GM23338 (cell line): ENCODE measurements around the gene RAMP3. TPM values are rescaled to one million over a fixed set of nuclear protein-coding genes. Genes with fewer than 3 reads are reported as not detected.

Experiments
- ATAC-seq: fragments of 200-7000 bp; cut with Tn5 transposase; 3 replicates; pipeline ENCODE4 v1.9.1; 2020
- DNase-seq: peaks from one replicate; pipeline ENCODE4 v3.0.0-alpha.2; 2015; ENCODE audit warnings: low spot score
- H2AFZ ChIP-seq: fragments of 200-600 bp; sonication (generic); 2 replicates; pipeline ENCODE4 v1.8.0; 2016; ENCODE audit warnings: antibody characterized with exemption, mild to moderate bottlenecking, moderate library complexity
- H3F3A ChIP-seq: fragments of 200-600 bp; sonication (generic); replicated peaks from 2 replicates; pipeline ENCODE4 v1.8.0; 2017; ENCODE audit warnings: antibody characterized with exemption, mixed run types, low read depth
- H3K27ac ChIP-seq: fragments of 200-600 bp; sonication (generic); 2 replicates; pipeline ENCODE4 v1.6.1; 2016; ENCODE audit warnings: low read depth
- H3K27me3 ChIP-seq: fragments of 200-600 bp; sonication (generic); 2 replicates; pipeline ENCODE4 v1.8.0; 2016; ENCODE audit warnings: mild to moderate bottlenecking, mixed run types, moderate library complexity; ENCODE audit not compliant: insufficient read depth
- H3K36me3 ChIP-seq: fragments of 200-600 bp; sonication (generic); 2 replicates; pipeline ENCODE4 v1.8.0; 2016; ENCODE audit warnings: mild to moderate bottlenecking; ENCODE audit not compliant: insufficient read depth
- H3K4me1 ChIP-seq: fragments of 200-600 bp; sonication (generic); 2 replicates; pipeline ENCODE4 v1.8.0; 2016; ENCODE audit warnings: mild to moderate bottlenecking, moderate library complexity; ENCODE audit not compliant: insufficient read depth
- H3K4me2 ChIP-seq: fragments of 200-600 bp; sonication (generic); 2 replicates; pipeline ENCODE4 v1.7.1; 2017; ENCODE audit warnings: mixed run types
- H3K4me3 ChIP-seq: fragments of 200-600 bp; sonication (generic); 2 replicates; pipeline ENCODE4 v1.6.1; 2016; ENCODE audit warnings: mixed run types
- H3K79me2 ChIP-seq: fragments of 200-600 bp; sonication (generic); replicated peaks from 2 replicates; pipeline ENCODE4 v1.8.0; 2017; ENCODE audit warnings: mild to moderate bottlenecking; ENCODE audit not compliant: insufficient read depth
- H3K9me2 ChIP-seq: fragments of 200-600 bp; sonication (generic); 2 replicates; pipeline ENCODE4 v1.8.0; 2017; ENCODE audit not compliant: insufficient read depth
- H4K20me1 ChIP-seq: fragments of 200-600 bp; sonication (generic); replicated peaks from 2 replicates; pipeline ENCODE4 v1.8.0; 2017; ENCODE audit warnings: mild to moderate bottlenecking; ENCODE audit not compliant: insufficient read depth
- H3K27ac Mint-ChIP-seq: 2 replicates; pipeline ENCODE4 v1.8.0; 2020; ENCODE audit warnings: inconsistent platforms, mild to moderate bottlenecking, moderate library complexity, mixed read lengths
- H3K27me3 Mint-ChIP-seq: 3 replicates; pipeline ENCODE4 v1.8.0; 2022; ENCODE audit warnings: low read depth, mild to moderate bottlenecking, moderate library complexity, mixed read lengths, inconsistent platforms; ENCODE audit not compliant: insufficient read depth, poor library complexity
- H3K36me3 Mint-ChIP-seq: 3 replicates; pipeline ENCODE4 v1.8.0; 2021; ENCODE audit warnings: low read depth, mild to moderate bottlenecking, inconsistent platforms, moderate library complexity, mixed read lengths
- H3K4me1 Mint-ChIP-seq: 3 replicates; pipeline ENCODE4 v1.8.0; 2020; ENCODE audit warnings: mild to moderate bottlenecking, inconsistent platforms, mixed read lengths
- H3K4me3 Mint-ChIP-seq: 3 replicates; pipeline ENCODE4 v1.8.0; 2021; ENCODE audit warnings: moderate library complexity, mild to moderate bottlenecking, inconsistent platforms, mixed read lengths
- H3K9me3 Mint-ChIP-seq: 3 replicates; pipeline ENCODE4 v1.8.0; 2020; ENCODE audit warnings: moderate library complexity, mild to moderate bottlenecking, inconsistent platforms, mixed read lengths
- CREB1 ChIP-seq: fragments of 250-450 bp; sonication (Bioruptor Pico); IDR thresholded peaks from 2 replicates; pipeline ENCODE4 v1.5.0; 2020; ENCODE audit warnings: low read depth, mild to moderate bottlenecking, moderate library complexity
- EZH2 ChIP-seq: fragments of 200-600 bp; sonication (generic); IDR thresholded peaks from one replicate; pipeline ENCODE4 v1.8.0; 2017; ENCODE audit warnings: antibody characterized with exemption, mild to moderate bottlenecking, low read depth; ENCODE audit not compliant: unreplicated experiment
- EZH2phosphoT487 ChIP-seq: fragments of 200-600 bp; sonication (generic); IDR thresholded peaks from one replicate; pipeline ENCODE4 v1.8.1; 2018; ENCODE audit warnings: antibody characterized with exemption; ENCODE audit not compliant: unreplicated experiment
- JUNB ChIP-seq: IDR thresholded peaks from one replicate; pipeline ENCODE4 v1.6.1; 2016; ENCODE audit warnings: antibody characterized with exemption; ENCODE audit not compliant: unreplicated experiment
- STAT1 ChIP-seq: IDR thresholded peaks from one replicate; pipeline ENCODE4 v1.6.1; 2016; ENCODE audit warnings: antibody characterized with exemption; ENCODE audit not compliant: unreplicated experiment
- ZNF114 ChIP-seq: fragments of 250-450 bp; sonication (Bioruptor Pico); IDR thresholded peaks from 2 replicates; pipeline ENCODE4 v1.5.0; 2020; ENCODE audit warnings: mild to moderate bottlenecking, moderate library complexity
- ZNF331 ChIP-seq: fragments of 250-450 bp; sonication (Bioruptor Pico); IDR thresholded peaks from 2 replicates; pipeline ENCODE4 v1.5.0; 2020; ENCODE audit warnings: low read depth, mild to moderate bottlenecking, moderate library complexity
- polyA plus RNA-seq: library from polyadenylated mRNA; unstranded; fragments of >200 nt; fragmentation: Nextera tagmentation; extraction: Ambion mirVana; gene quantifications from 2 replicates; pipeline ENCODE4 v1.2.1, GENCODE V29; 2016
- total RNA-seq: library from RNA; depleted of rRNA; stranded (reverse); fragments of >200 nt; shearing (Covaris generic); gene quantifications from 2 replicates; pipeline ENCODE4 v1.2.3, GENCODE V29; 2014
- TF ChIP-seq, protein P1 (sequence below): IDR thresholded peaks from 2 replicates; pipeline ENCODE4 v1.6.1; 2016; ENCODE audit warnings: antibody characterized with exemption
- TF ChIP-seq, protein P2 (sequence below): fragments of 250-450 bp; sonication (Bioruptor Pico); IDR thresholded peaks from 2 replicates; pipeline ENCODE4 v1.5.0; 2020; ENCODE audit warnings: mild to moderate bottlenecking, moderate library complexity
- TF ChIP-seq, protein P3 (sequence below), 2 experiments: fragments of 200-600 bp in 1 of 2; sonication (generic) in 1 of 2; conservative IDR thresholded peaks; 2 replicates each; pipeline versions ENCODE4 v1.5.1 to v1.6.1; 2016 to 2017; ENCODE audit warnings: antibody characterized with exemption in 2 of 2, low read depth in 2 of 2, mild to moderate bottlenecking in 2 of 2, moderate library complexity in 1 of 2

Gene RAMP3
- total and polyA plus RNA-seq, 2 experiments from 2014 or later = 1.1 to 4.6 TPM

DNA sequence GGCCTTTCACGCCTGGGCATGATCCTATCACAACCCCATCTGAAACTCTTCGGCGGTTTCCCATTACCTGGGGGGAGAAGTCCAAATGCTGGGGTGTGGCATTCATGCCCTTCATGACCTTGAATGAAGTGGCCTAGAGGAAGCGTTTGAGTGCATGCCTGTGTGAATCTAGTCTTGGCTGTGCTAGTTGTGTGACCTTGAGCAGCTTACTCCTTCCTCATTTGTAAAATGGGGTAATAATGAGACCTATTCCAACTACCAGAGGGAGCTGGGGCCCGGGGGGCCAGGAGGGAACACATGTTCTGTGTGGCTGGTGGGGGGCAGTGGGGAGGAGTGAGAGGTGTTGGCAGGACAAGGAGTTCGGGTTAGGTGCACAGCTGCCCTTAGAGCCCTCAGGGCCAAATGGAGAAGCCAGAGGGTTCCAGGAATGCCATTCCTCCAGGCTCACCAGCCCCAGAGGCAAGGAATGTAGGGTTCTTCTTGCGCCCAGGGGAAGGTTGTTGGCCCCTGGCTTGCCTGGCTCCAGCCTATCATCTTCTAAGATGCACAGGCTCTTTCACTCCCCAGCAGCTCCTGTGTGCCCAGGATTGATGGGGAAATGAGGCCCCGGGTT lies 24.8 kb upstream of the RAMP3 start:
- no peaks in the 10 kb centered on the region for H3K27me3 ChIP-seq
- H2AFZ ChIP-seq = no peak overlapping the region
- no peaks in the 10 kb centered on the region for H3K79me2 ChIP-seq
- H3K27ac Mint-ChIP-seq = no peak overlapping the region
- no peaks in the 10 kb centered on the region; the same call in 1 of the 2 replicates for H3F3A ChIP-seq
- H3K4me2 ChIP-seq = no peak overlapping the region
- no peaks in the 10 kb centered on the region for H3K9me3 Mint-ChIP-seq
- no peaks in the 10 kb centered on the region for H4K20me1 ChIP-seq
- TF ChIP-seq ZNF114 (no peak), CREB1 (CRISPR knock-in tag) (no peak), JUNB (no peak), ZNF331 (CRISPR knock-in tag) (no peak), STAT1 (no peak)
- TF ChIP-seq, protein P1, sequence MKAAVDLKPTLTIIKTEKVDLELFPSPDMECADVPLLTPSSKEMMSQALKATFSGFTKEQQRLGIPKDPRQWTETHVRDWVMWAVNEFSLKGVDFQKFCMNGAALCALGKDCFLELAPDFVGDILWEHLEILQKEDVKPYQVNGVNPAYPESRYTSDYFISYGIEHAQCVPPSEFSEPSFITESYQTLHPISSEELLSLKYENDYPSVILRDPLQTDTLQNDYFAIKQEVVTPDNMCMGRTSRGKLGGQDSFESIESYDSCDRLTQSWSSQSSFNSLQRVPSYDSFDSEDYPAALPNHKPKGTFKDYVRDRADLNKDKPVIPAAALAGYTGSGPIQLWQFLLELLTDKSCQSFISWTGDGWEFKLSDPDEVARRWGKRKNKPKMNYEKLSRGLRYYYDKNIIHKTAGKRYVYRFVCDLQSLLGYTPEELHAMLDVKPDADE = no peak
- no peaks in the 10 kb centered on the region for H3K9me2 ChIP-seq
- H3K27ac ChIP-seq = no peak overlapping the region
- H3K27me3 Mint-ChIP-seq = peaks cover 6% of the 10 kb centered on the region
- DNase-seq = no peak
- no peak overlapping the region for H3K4me3 Mint-ChIP-seq
- H3K4me3 ChIP-seq = no peak overlapping the region
- peaks cover 12% of the 10 kb centered on the region; the same call in 2 of the 3 replicates for H3K4me1 Mint-ChIP-seq
- no peaks in the 10 kb centered on the region for H3K36me3 Mint-ChIP-seq
- no peaks in the 10 kb centered on the region for H3K4me1 ChIP-seq
- no peaks in the 10 kb centered on the region for H3K36me3 ChIP-seq
- ATAC-seq = no peak

GRCh38 chr7:45133352-45133751 lies 24.2 kb upstream of the RAMP3 start:
- H3K9me2 ChIP-seq = no peaks in the 10 kb centered on the region
- H3K4me2 ChIP-seq = no peak overlapping the region
- no peak overlapping the region for H3K4me3 ChIP-seq
- no peaks in the 10 kb centered on the region for H4K20me1 ChIP-seq
- no peak overlapping the region for H2AFZ ChIP-seq
- no peak overlapping the region for H3K27ac ChIP-seq
- H3K4me3 Mint-ChIP-seq = no peak overlapping the region
- no peaks in the 10 kb centered on the region; the same call in 1 of the 2 replicates for H3F3A ChIP-seq
- no peak overlapping the region for H3K27ac Mint-ChIP-seq
- H3K4me1 Mint-ChIP-seq = peaks cover 11% of the 10 kb centered on the region; the same call in 2 of the 3 replicates
- H3K79me2 ChIP-seq = no peaks in the 10 kb centered on the region
- H3K4me1 ChIP-seq = no peaks in the 10 kb centered on the region
- no peak for DNase-seq
- no peaks in the 10 kb centered on the region for H3K36me3 ChIP-seq
- H3K27me3 ChIP-seq = no peaks in the 10 kb centered on the region
- no peaks in the 10 kb centered on the region for H3K9me3 Mint-ChIP-seq
- H3K36me3 Mint-ChIP-seq = no peaks in the 10 kb centered on the region
- ATAC-seq = no peak
- H3K27me3 Mint-ChIP-seq = peaks cover 6% of the 10 kb centered on the region
- TF ChIP-seq, protein P1 = no peak
- TF ChIP-seq EZH2 (no peak), STAT1 (no peak), ZNF331 (CRISPR knock-in tag) (no peak), ZNF114 (no peak), EZH2phosphoT487 (no peak), JUNB (no peak)
- TF ChIP-seq, protein P2, sequence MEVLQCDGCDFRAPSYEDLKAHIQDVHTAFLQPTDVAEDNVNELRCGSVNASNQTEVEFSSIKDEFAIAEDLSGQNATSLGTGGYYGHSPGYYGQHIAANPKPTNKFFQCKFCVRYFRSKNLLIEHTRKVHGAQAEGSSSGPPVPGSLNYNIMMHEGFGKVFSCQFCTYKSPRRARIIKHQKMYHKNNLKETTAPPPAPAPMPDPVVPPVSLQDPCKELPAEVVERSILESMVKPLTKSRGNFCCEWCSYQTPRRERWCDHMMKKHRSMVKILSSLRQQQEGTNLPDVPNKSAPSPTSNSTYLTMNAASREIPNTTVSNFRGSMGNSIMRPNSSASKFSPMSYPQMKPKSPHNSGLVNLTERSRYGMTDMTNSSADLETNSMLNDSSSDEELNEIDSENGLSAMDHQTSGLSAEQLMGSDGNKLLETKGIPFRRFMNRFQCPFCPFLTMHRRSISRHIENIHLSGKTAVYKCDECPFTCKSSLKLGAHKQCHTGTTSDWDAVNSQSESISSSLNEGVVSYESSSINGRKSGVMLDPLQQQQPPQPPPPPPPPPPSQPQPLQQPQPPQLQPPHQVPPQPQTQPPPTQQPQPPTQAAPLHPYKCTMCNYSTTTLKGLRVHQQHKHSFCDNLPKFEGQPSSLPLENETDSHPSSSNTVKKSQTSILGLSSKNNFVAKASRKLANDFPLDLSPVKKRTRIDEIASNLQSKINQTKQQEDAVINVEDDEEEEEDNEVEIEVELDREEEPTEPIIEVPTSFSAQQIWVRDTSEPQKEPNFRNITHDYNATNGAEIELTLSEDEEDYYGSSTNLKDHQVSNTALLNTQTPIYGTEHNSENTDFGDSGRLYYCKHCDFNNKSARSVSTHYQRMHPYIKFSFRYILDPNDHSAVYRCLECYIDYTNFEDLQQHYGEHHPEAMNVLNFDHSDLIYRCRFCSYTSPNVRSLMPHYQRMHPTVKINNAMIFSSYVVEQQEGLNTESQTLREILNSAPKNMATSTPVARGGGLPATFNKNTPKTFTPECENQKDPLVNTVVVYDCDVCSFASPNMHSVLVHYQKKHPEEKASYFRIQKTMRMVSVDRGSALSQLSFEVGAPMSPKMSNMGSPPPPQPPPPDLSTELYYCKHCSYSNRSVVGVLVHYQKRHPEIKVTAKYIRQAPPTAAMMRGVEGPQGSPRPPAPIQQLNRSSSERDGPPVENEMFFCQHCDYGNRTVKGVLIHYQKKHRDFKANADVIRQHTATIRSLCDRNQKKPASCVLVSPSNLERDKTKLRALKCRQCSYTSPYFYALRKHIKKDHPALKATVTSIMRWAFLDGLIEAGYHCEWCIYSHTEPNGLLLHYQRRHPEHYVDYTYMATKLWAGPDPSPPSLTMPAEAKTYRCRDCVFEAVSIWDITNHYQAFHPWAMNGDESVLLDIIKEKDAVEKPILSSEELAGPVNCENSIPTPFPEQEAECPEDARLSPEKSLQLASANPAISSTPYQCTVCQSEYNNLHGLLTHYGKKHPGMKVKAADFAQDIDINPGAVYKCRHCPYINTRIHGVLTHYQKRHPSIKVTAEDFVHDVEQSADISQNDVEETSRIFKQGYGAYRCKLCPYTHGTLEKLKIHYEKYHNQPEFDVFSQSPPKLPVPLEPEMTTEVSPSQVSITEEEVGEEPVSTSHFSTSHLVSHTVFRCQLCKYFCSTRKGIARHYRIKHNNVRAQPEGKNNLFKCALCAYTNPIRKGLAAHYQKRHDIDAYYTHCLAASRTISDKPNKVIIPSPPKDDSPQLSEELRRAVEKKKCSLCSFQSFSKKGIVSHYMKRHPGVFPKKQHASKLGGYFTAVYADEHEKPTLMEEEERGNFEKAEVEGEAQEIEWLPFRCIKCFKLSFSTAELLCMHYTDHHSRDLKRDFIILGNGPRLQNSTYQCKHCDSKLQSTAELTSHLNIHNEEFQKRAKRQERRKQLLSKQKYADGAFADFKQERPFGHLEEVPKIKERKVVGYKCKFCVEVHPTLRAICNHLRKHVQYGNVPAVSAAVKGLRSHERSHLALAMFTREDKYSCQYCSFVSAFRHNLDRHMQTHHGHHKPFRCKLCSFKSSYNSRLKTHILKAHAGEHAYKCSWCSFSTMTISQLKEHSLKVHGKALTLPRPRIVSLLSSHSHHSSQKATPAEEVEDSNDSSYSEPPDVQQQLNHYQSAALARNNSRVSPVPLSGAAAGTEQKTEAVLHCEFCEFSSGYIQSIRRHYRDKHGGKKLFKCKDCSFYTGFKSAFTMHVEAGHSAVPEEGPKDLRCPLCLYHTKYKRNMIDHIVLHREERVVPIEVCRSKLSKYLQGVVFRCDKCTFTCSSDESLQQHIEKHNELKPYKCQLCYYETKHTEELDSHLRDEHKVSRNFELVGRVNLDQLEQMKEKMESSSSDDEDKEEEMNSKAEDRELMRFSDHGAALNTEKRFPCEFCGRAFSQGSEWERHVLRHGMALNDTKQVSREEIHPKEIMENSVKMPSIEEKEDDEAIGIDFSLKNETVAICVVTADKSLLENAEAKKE (CRISPR knock-in tag) = no peak
- TF ChIP-seq, protein P3, sequence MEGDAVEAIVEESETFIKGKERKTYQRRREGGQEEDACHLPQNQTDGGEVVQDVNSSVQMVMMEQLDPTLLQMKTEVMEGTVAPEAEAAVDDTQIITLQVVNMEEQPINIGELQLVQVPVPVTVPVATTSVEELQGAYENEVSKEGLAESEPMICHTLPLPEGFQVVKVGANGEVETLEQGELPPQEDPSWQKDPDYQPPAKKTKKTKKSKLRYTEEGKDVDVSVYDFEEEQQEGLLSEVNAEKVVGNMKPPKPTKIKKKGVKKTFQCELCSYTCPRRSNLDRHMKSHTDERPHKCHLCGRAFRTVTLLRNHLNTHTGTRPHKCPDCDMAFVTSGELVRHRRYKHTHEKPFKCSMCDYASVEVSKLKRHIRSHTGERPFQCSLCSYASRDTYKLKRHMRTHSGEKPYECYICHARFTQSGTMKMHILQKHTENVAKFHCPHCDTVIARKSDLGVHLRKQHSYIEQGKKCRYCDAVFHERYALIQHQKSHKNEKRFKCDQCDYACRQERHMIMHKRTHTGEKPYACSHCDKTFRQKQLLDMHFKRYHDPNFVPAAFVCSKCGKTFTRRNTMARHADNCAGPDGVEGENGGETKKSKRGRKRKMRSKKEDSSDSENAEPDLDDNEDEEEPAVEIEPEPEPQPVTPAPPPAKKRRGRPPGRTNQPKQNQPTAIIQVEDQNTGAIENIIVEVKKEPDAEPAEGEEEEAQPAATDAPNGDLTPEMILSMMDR (conservative IDR thresholded peaks at IDR 0.05; ENCODE audit: low read depth in 2 of 2) = no peak
